A673 (cell line): ENCODE data around the gene CNNM3.

Experiments used
- EZH2 ChIP-seq: fragments of 200-600 bp; sonication (generic); IDR thresholded peaks from 2 replicates; pipeline ENCODE4 v1.6.1; 2017; ENCODE audit warnings: borderline replicate concordance, low read depth, mild to moderate bottlenecking, mixed read lengths, antibody characterized with exemption, low read length; ENCODE audit not compliant: poor library complexity, severe bottlenecking
- TF ChIP-seq, protein P1 (sequence below): fragments of 300-800, 200-600 bp; sonication (generic); conservative IDR thresholded peaks from 2 replicates; pipeline ENCODE4 v1.5.1; 2017; ENCODE audit warnings: low read depth, mild to moderate bottlenecking, antibody characterized with exemption, low read length, moderate library complexity, mixed read lengths

DNA sequence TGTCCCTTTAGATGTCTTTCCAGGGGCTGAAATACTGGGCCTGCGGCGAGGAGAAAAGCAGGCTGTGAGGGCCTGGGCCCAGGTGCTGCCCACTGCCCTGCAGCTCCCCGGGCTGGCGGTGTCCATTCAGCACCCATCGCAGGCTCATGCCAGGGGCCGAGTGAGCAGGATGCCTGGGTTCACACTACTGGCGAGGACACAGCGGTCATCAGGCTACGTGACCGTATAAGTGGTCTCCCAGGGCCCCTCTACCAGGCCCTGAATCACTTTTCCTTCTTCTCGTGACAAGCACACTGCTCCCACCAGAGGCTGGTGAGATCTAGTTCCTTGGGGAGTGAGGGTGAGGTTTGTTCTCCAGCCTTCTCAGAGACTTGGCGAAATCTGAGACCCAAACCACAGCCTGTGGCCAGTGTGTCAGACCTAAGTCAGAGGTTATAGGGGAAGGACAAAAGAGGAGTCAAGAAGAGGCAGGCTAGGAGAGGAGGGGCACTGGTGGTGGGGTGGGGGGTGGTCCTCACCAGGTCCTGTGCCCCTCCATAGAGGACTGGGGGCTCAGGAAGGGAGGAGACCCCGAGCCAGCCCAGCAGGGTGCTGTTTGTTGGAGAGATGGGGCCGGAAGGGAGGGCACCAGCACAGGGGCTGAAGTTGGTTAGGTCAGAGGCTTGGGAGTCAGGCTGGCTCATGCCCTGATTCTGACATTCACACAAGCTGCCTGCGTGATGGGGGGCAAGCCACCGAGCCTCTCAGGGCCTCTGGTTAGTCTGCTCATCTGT, 60.4 kb downstream of the CNNM3 start:
- TF ChIP-seq, protein P1, sequence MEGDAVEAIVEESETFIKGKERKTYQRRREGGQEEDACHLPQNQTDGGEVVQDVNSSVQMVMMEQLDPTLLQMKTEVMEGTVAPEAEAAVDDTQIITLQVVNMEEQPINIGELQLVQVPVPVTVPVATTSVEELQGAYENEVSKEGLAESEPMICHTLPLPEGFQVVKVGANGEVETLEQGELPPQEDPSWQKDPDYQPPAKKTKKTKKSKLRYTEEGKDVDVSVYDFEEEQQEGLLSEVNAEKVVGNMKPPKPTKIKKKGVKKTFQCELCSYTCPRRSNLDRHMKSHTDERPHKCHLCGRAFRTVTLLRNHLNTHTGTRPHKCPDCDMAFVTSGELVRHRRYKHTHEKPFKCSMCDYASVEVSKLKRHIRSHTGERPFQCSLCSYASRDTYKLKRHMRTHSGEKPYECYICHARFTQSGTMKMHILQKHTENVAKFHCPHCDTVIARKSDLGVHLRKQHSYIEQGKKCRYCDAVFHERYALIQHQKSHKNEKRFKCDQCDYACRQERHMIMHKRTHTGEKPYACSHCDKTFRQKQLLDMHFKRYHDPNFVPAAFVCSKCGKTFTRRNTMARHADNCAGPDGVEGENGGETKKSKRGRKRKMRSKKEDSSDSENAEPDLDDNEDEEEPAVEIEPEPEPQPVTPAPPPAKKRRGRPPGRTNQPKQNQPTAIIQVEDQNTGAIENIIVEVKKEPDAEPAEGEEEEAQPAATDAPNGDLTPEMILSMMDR: no peak
- TF ChIP-seq EZH2: no peak
